ENCODE results near the gene SBF1. TPM values are rescaled to one million over a fixed set of nuclear protein-coding genes. Genes with fewer than 3 reads are reported as not detected.
"Not testable (repeated sequence)": the region's sequence is repeated elsewhere in the genome, so short reads cannot be mapped to it uniquely, and the experiment has no call there.

The SBF1 gene
- total RNA-seq, 4 donors from 2014 or later = 92.5 to 137 (median 115) TPM

GRCh38 chr22:50414476-50415248 is 60.2 kb downstream of the SBF1 start:
- Histone ChIP-seq H3K9me3 (no peaks in the 10 kb centered on the region), H3K27me3 (no peaks in the 10 kb centered on the region), H3K4me3 (no peak overlapping the region), H3K27ac (no peak overlapping the region), H3K4me1 (peaks cover 6% of the 10 kb centered on the region), H3K36me3 (peaks cover 74% of the 10 kb centered on the region)
- TF ChIP-seq EP300 (IDR thresholded peaks at IDR 0.05) (no peak), POLR2A (IDR thresholded peaks at IDR 0.05) (no peak), POLR2AphosphoS5 (IDR thresholded peaks at IDR 0.05) (no peak), CTCF (IDR thresholded peaks at IDR 0.05) (no peak)
- 92% methylated on average over 21 of the region's 31 CpGs for WGBS
- DNase-seq (ENCODE audit: low spot score in 2 of 2) = no peak

- not testable (repeated sequence) for H3K4me1 ChIP-seq; DNase-seq (ENCODE audit: low spot score in 2 of 2); H3K4me3 ChIP-seq; H3K9me3 ChIP-seq; H3K27me3 ChIP-seq; H3K27ac ChIP-seq
- WGBS = 79% methylated on average over 9 of the region's 9 CpGs
- peaks cover 49% of the 10 kb centered on the region for H3K36me3 ChIP-seq
Measured at GRCh38 chr22:50408954-50409353, 65.9 kb downstream of the SBF1 start.

GRCh38 chr22:50408311-50408710 is 66.5 kb downstream of the SBF1 start:
- Histone ChIP-seq H3K27me3 (no peaks in the 10 kb centered on the region), H3K9me3 (no peaks in the 10 kb centered on the region), H3K27ac (no peak overlapping the region), H3K4me1 (peaks cover 12% of the 10 kb centered on the region), H3K4me3 (no peak overlapping the region), H3K36me3 (peaks cover 44% of the 10 kb centered on the region)
- no peak for TF ChIP-seq EP300 (IDR thresholded peaks at IDR 0.05)
- TF ChIP-seq POLR2A (IDR thresholded peaks at IDR 0.05) = no peak
- no peak for TF ChIP-seq POLR2AphosphoS5 (IDR thresholded peaks at IDR 0.05)
- TF ChIP-seq CTCF (IDR thresholded peaks at IDR 0.05) = no peak
- 93% methylated on average over 13 of the region's 13 CpGs for WGBS
- DNase-seq (ENCODE audit: low spot score in 2 of 2) = no peak

- H3K4me1 ChIP-seq = peaks cover 10% of the 10 kb centered on the region
- H3K9me3 ChIP-seq = no peaks in the 10 kb centered on the region
- peaks cover 44% of the 10 kb centered on the region for H3K36me3 ChIP-seq
- TF ChIP-seq POLR2A (IDR thresholded peaks at IDR 0.05) (no peak), POLR2AphosphoS5 (IDR thresholded peaks at IDR 0.05) (no peak), EP300 (IDR thresholded peaks at IDR 0.05) (no peak), CTCF (IDR thresholded peaks at IDR 0.05) (no peak)
- H3K4me3 ChIP-seq = no peak overlapping the region
- H3K27ac ChIP-seq = no peak overlapping the region
- DNase-seq (ENCODE audit: low spot score in 2 of 2) = no peak
- H3K27me3 ChIP-seq = no peaks in the 10 kb centered on the region
- WGBS = 93% methylated on average over 22 of the region's 25 CpGs
Measured at GRCh38 chr22:50406416-50407170, 68.2 kb downstream of the SBF1 start.

GRCh38 chr22:50403701-50404101 is 71.1 kb downstream of the SBF1 start:
- peaks cover 22% of the 10 kb centered on the region for H3K36me3 ChIP-seq
- H3K4me1 ChIP-seq = peaks cover 25% of the 10 kb centered on the region
- TF ChIP-seq POLR2AphosphoS5 (IDR thresholded peaks at IDR 0.05) = no peak
- TF ChIP-seq POLR2A (IDR thresholded peaks at IDR 0.05) = no peak
- no peak for TF ChIP-seq EP300 (IDR thresholded peaks at IDR 0.05)
- no peak for TF ChIP-seq CTCF (IDR thresholded peaks at IDR 0.05)
- no peak for DNase-seq (ENCODE audit: low spot score in 2 of 2)
- H3K9me3 ChIP-seq = no peaks in the 10 kb centered on the region
- no peaks in the 10 kb centered on the region for H3K27me3 ChIP-seq
- H3K4me3 ChIP-seq = no peak overlapping the region
- H3K27ac ChIP-seq = no peak overlapping the region
- WGBS = 44% methylated on average over 8 of the region's 8 CpGs
